ENCODE data around the gene SLC26A5.

DNA sequence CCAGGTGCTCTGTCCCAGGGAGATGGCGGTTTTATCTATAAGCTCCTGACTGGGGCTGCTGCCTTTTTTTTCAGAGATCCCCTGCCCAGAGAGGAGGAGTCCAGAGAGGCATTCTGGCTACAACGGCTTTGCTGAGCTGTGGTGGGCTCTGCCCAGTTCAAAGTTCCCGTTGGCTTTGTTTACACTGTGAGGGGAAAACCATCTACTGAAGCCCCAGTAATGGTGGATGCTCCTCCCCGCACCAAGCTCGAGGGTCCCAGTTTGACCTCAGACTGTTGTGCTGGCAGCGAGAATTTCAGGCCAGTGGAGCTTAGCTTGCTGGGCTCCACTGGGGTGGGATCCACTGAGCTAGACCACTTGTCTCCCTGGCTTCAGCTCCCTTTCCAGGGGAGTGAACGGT lies 16.4 kb upstream of the SLC26A5 start:
- TF ChIP-seq EP300 (IDR thresholded peaks at IDR 0.05; ENCODE audit: borderline replicate concordance in 1 of 2, low read depth in 2 of 2, low read length in 2 of 2) (no peak), RAD21 (IDR thresholded peaks at IDR 0.05 in 1 of 2, conservative IDR thresholded peaks at IDR 0.05 in 1 of 2; ENCODE audit: low read depth in 2 of 2, low read length in 2 of 2) (no peak), BACH1 (IDR thresholded peaks at IDR 0.05; ENCODE audit: low read length) (no peak), POLR2AphosphoS5 (IDR thresholded peaks at IDR 0.05; ENCODE audit: low read depth, low read length) (no peak), TAF1 (IDR thresholded peaks at IDR 0.05; ENCODE audit: low read depth, low read length) (no peak), POLR2A (IDR thresholded peaks at IDR 0.05; ENCODE audit: control extremely low read depth in 1 of 2, low read depth in 2 of 2, low read length in 2 of 2) (no peak)
- TF ChIP-seq, protein P1, sequence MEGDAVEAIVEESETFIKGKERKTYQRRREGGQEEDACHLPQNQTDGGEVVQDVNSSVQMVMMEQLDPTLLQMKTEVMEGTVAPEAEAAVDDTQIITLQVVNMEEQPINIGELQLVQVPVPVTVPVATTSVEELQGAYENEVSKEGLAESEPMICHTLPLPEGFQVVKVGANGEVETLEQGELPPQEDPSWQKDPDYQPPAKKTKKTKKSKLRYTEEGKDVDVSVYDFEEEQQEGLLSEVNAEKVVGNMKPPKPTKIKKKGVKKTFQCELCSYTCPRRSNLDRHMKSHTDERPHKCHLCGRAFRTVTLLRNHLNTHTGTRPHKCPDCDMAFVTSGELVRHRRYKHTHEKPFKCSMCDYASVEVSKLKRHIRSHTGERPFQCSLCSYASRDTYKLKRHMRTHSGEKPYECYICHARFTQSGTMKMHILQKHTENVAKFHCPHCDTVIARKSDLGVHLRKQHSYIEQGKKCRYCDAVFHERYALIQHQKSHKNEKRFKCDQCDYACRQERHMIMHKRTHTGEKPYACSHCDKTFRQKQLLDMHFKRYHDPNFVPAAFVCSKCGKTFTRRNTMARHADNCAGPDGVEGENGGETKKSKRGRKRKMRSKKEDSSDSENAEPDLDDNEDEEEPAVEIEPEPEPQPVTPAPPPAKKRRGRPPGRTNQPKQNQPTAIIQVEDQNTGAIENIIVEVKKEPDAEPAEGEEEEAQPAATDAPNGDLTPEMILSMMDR (IDR thresholded peaks at IDR 0.05; ENCODE audit: control extremely low read depth in 1 of 3, insufficient read depth in 1 of 3, low read depth in 1 of 3, low read length in 3 of 3), result no peak
- TF ChIP-seq, protein P2, sequence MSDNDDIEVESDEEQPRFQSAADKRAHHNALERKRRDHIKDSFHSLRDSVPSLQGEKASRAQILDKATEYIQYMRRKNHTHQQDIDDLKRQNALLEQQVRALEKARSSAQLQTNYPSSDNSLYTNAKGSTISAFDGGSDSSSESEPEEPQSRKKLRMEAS (IDR thresholded peaks at IDR 0.05), result no peak
